GM12878 (cell line): ENCODE measurements around the gene SPC24. TPM values are rescaled to one million over a fixed set of nuclear protein-coding genes. Genes with fewer than 3 reads are reported as not detected.

Source experiments
- ATAC-seq: fragments of 200-7000 bp; cut with Tn5 transposase; 3 replicates; pipeline ENCODE4 v1.9.1; 2020; ENCODE audit warnings: mild to moderate bottlenecking, moderate library complexity
- BruUV-seq: library from RNA; stranded (reverse); fragments of 400-500 nt; replicated peaks from 2 replicates; lab custom pipeline; 2021; lab: Mats Ljungman, UMichigan
- CTCF ChIA-PET: fragments of 300-600 bp; sonication (Branson Sonifier 250); formaldehyde crosslinking; extraction: SDS; loops from one replicate; lab custom pipeline; 2021; ENCODE audit warnings: inconsistent platforms; lab: Yijun Ruan, JAX
- POLR2A ChIA-PET: fragments of 350-600 bp; formaldehyde crosslinking; extraction: SDS; loops from one replicate; lab custom pipeline; 2021; ENCODE audit warnings: inconsistent platforms; lab: Charles Lee
- RAD21 ChIA-PET: fragments of 300-600 bp; sonication (Branson Sonifier 250); formaldehyde crosslinking; loops from one replicate; lab custom pipeline; 2023; ENCODE audit warnings: antibody characterized with exemption; ENCODE audit not compliant: unreplicated experiment; lab: Charles Lee
- SMC1A ChIA-PET: fragments of 300-600 bp; sonication (Branson Sonifier 250); formaldehyde crosslinking; loops from one replicate; lab custom pipeline; 2023; ENCODE audit not compliant: unreplicated experiment, uncharacterized antibody; lab: Charles Lee
- DNase-seq: peaks from one replicate; pipeline ENCODE4 v3.0.0-alpha.2; 2011; ENCODE audit warnings: low read depth, low spot score
- FAIRE-seq: peaks from 3 replicates; lab custom pipeline; 2011; peaks lifted over from hg19 to GRCh38; lab: Jason Lieb, UNC
- H2AFZ ChIP-seq: 2 replicates; pipeline ENCODE4 v1.6.0; 2011; ENCODE audit warnings: low read depth, low read length, control low read depth; ENCODE audit not compliant: control insufficient read depth
- H3K27ac ChIP-seq: 2 replicates; pipeline ENCODE4 v1.5.1; 2011; ENCODE audit warnings: control low read depth; ENCODE audit not compliant: control insufficient read depth, insufficient read depth
- H3K27me3 ChIP-seq, 2 experiments: replicated peaks in 1 of 2; 2 replicates each; pipeline versions ENCODE4 v1.6.0 to v1.6.1; 2011; ENCODE audit warnings: low read length in 1 of 2; ENCODE audit not compliant: control insufficient read depth in 2 of 2, insufficient read depth in 2 of 2
- H3K36me3 ChIP-seq, 2 experiments: 2 replicates each; pipeline ENCODE4 v1.5.1; 2011; ENCODE audit warnings: low read length in 1 of 2; ENCODE audit not compliant: control insufficient read depth in 2 of 2, insufficient read depth in 2 of 2
- H3K4me1 ChIP-seq: 2 replicates; pipeline ENCODE4 v1.6.1; 2011; ENCODE audit warnings: mild to moderate bottlenecking, low read length, moderate library complexity, mixed read lengths; ENCODE audit not compliant: control insufficient read depth, insufficient read depth
- H3K4me2 ChIP-seq: 2 replicates; pipeline ENCODE4 v1.6.0; 2011; ENCODE audit warnings: control low read depth; ENCODE audit not compliant: control insufficient read depth, insufficient read depth
- H3K4me3 ChIP-seq: fragments of 200-600 bp; sonication (generic); 2 replicates; pipeline ENCODE4 v1.5.1; 2016
- H3K79me2 ChIP-seq: 2 replicates; pipeline ENCODE4 v1.6.0; 2011; ENCODE audit warnings: low read length; ENCODE audit not compliant: control insufficient read depth, insufficient read depth
- H3K9ac ChIP-seq: 2 replicates; pipeline ENCODE4 v1.8.0; 2011; ENCODE audit warnings: low read length, control low read depth, mixed read lengths; ENCODE audit not compliant: control insufficient read depth, insufficient read depth
- H3K9me3 ChIP-seq: replicated peaks from 3 replicates; pipeline ENCODE4 v1.5.1; 2011; ENCODE audit warnings: mild to moderate bottlenecking, low read length; ENCODE audit not compliant: control insufficient read depth, insufficient read depth
- H4K20me1 ChIP-seq: 2 replicates; pipeline ENCODE4 v1.6.0; 2011; ENCODE audit not compliant: control insufficient read depth, insufficient read depth
- ETV6 ChIP-seq, 2 experiments: fragments of 450-650 bp in 1 of 2; IDR thresholded peaks in 1 of 2; conservative IDR thresholded peaks in 1 of 2; 2 replicates each; pipeline ENCODE4 v1.6.1; 2014; ENCODE audit warnings: antibody characterized with exemption in 1 of 2, borderline replicate concordance in 1 of 2, low read depth in 1 of 2, mild to moderate bottlenecking in 1 of 2, moderate library complexity in 1 of 2
- JUNB ChIP-seq: IDR thresholded peaks from 2 replicates; pipeline ENCODE4 v1.6.1; 2016; ENCODE audit warnings: antibody characterized with exemption, mild to moderate bottlenecking
- MTA3 ChIP-seq: IDR thresholded peaks from 2 replicates; pipeline ENCODE4 v1.6.1; 2012; ENCODE audit warnings: low read length, inconsistent platforms, borderline replicate concordance
- POU2F2 ChIP-seq: IDR thresholded peaks from 3 replicates; pipeline ENCODE4 v1.6.1; 2011; ENCODE audit warnings: low read depth, mild to moderate bottlenecking, low read length, borderline replicate concordance
- STAT3 ChIP-seq: IDR thresholded peaks from 2 replicates; pipeline ENCODE4 v1.6.1; 2011; ENCODE audit warnings: low read depth, low read length, improper control_type of control experiment
- YY1 ChIP-seq: IDR thresholded peaks from 2 replicates; pipeline ENCODE4 v1.6.1; 2011; ENCODE audit warnings: low read depth, mild to moderate bottlenecking, low read length
- WGBS: methylation state at CpG from one replicate; pipeline ENCODE4 v1.1.6; 2016; ENCODE audit warnings: low lambda C conversion rate; ENCODE audit not compliant: insufficient replicate concordance, insufficient coverage; ENCODE audit errors: missing lambda C conversion rate; 5-methylcytosine and 5-hydroxymethylcytosine counted together
- in situ Hi-C: fragments of 300-500 bp; cut with MboI; formaldehyde crosslinking; loops from 9 replicates; pipeline ENCODE4 v1.14.3; 2018; ENCODE audit warnings: mixed read lengths
- intact Hi-C: fragments of 100-400 bp; cut with micrococcal nuclease; formaldehyde crosslinking; loops from one replicate; pipeline ENCODE4 v1.14.2; 2022; ENCODE audit not compliant: unreplicated experiment
- polyA plus RNA-seq, 11 experiments: library from polyadenylated mRNA; depleted of rRNA in 4 of 11; unstranded in 6 of 11; stranded (reverse) in 5 of 11; fragments of >200 nt; fragmentation: Nextera tagmentation in 4 of 11; fragmentation: Illumina TruSeq in 1 of 11; extraction: Ambion mirVana in 4 of 11; extraction: Trizol in 1 of 11; gene quantifications; 1 replicate in 1 of 11; 2 replicates in 10 of 11; pipeline versions ENCODE4 v1.2.1 to v1.2.3, GENCODE V29; 2011 to 2016; ENCODE audit warnings: inconsistent platforms in 2 of 11, missing spikeins in 2 of 11, low read depth in 1 of 11
- total RNA-seq, 4 experiments: library from RNA; depleted of rRNA in 3 of 4; stranded (reverse); fragments of >200 nt in 3 of 4; fragmentation: Illumina TruSeq in 1 of 4; extraction: Trizol in 1 of 4; gene quantifications; 2 replicates each; pipeline versions ENCODE4 v1.2.1 to v1.2.3, GENCODE V29; 2013 to 2021
- TF ChIP-seq, protein P1 (sequence below): IDR thresholded peaks from 2 replicates; pipeline ENCODE4 v1.6.1; 2011; ENCODE audit warnings: low read depth, mild to moderate bottlenecking, low read length, moderate library complexity, borderline replicate concordance; ENCODE audit errors: extremely low read depth
- TF ChIP-seq, protein P2 (sequence below): fragments of 450-650 bp; IDR thresholded peaks from 2 replicates; pipeline ENCODE4 v1.6.1; 2016; ENCODE audit warnings: mild to moderate bottlenecking
- TF ChIP-seq, protein P3 (sequence below): fragments of 450-650 bp; IDR thresholded peaks from 2 replicates; pipeline ENCODE4 v1.6.1; 2017; ENCODE audit warnings: mild to moderate bottlenecking, low read depth, inconsistent platforms; ENCODE audit not compliant: poor library complexity, severe bottlenecking

The SPC24 gene
- total and polyA plus RNA-seq, 10 of the 15 experiments (the other 5 are each of a cell fraction or from before 2014, with no cell fraction given): 9.4 to 72.6 (median 40.7) TPM

DNA sequence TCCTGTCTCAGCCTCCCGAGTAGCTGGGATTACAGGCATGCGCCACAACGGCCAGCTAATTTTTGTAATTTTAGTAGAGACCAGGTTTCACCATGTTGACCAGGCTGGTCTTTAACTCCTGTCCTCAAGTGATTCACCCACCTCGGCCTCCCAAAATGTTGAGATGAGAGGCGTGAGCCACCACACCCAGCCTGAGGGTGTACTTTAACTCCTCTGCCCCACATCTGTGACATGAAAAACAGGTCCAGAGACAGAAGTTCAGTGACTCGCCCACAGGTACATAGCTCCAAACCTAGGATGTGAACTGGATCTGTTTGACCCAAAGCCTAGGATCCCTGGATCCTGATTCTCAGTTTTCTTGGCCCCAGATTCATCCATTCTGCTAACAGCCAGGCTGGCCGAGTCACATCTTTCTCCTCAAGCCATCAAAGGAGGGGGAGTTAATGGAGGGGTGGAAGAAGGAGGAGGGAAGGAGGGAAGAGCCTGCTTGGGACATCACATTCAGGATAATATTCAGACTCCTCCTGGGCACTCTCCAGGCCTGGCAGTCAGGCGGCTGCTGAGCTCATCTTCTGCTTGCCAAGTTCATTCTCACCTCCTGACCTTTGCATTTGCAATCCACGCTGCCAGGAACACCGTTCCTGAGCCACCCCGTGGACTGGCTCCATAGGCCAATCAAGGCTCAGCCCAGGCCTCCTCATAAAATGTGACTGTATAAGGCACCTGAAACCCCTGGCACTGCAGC is 3.1 kb downstream of the SPC24 start:
- TSS peak; percentile 62 for BruUV-seq
- H3K9ac ChIP-seq: no peak overlapping the region
- no peaks in the 10 kb centered on the region for H3K27me3 ChIP-seq
- SMC1A ChIA-PET: interaction anchor here (0.8 kb wide), 1 partner anchor 189 kb away, joined by 3 read pairs; no protein-coding TSS in a partner anchor
- H3K4me1 ChIP-seq: no peaks in the 10 kb centered on the region; the same call in 1 of the 2 replicates
- H2AFZ ChIP-seq: no peak overlapping the region; the same call in 1 of the 2 replicates
- DNase-seq (no peak), ATAC-seq (no peak), FAIRE-seq (no peak)
- TF ChIP-seq, protein P1, sequence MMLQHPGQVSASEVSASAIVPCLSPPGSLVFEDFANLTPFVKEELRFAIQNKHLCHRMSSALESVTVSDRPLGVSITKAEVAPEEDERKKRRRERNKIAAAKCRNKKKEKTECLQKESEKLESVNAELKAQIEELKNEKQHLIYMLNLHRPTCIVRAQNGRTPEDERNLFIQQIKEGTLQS: no peak
- TF ChIP-seq STAT3 (no peak), ETV6 (conservative IDR thresholded peaks at IDR 0.05 in 1 of 2, IDR thresholded peaks at IDR 0.05 in 1 of 2; ENCODE audit: borderline replicate concordance in 1 of 2, low read depth in 1 of 2) (no peak), POU2F2 (no peak), MTA3 (no peak), JUNB (no peak), YY1 (no peak)
- TF ChIP-seq, protein P2, sequence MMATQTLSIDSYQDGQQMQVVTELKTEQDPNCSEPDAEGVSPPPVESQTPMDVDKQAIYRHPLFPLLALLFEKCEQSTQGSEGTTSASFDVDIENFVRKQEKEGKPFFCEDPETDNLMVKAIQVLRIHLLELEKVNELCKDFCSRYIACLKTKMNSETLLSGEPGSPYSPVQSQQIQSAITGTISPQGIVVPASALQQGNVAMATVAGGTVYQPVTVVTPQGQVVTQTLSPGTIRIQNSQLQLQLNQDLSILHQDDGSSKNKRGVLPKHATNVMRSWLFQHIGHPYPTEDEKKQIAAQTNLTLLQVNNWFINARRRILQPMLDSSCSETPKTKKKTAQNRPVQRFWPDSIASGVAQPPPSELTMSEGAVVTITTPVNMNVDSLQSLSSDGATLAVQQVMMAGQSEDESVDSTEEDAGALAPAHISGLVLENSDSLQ: no peak
- TF ChIP-seq, protein P3, sequence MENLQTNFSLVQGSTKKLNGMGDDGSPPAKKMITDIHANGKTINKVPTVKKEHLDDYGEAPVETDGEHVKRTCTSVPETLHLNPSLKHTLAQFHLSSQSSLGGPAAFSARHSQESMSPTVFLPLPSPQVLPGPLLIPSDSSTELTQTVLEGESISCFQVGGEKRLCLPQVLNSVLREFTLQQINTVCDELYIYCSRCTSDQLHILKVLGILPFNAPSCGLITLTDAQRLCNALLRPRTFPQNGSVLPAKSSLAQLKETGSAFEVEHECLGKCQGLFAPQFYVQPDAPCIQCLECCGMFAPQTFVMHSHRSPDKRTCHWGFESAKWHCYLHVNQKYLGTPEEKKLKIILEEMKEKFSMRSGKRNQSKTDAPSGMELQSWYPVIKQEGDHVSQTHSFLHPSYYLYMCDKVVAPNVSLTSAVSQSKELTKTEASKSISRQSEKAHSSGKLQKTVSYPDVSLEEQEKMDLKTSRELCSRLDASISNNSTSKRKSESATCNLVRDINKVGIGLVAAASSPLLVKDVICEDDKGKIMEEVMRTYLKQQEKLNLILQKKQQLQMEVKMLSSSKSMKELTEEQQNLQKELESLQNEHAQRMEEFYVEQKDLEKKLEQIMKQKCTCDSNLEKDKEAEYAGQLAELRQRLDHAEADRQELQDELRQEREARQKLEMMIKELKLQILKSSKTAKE: no peak
- peaks cover 0 to 1% of the 10 kb centered on the region in 2 experiments; a peak in 1 of 4 replicates for H3K36me3 ChIP-seq
- no peak overlapping the region for H3K27ac ChIP-seq
- H3K9me3 ChIP-seq: no peaks in the 10 kb centered on the region
- CTCF ChIA-PET: no interaction called here
- intact Hi-C loops: no loop called here
- no peaks in the 10 kb centered on the region for H4K20me1 ChIP-seq
- H3K4me2 ChIP-seq: no peak overlapping the region
- H3K4me3 ChIP-seq: no peak overlapping the region
- WGBS: 96% methylated on average over 11 of the region's 11 CpGs
- POLR2A ChIA-PET: no interaction called here
- in situ Hi-C loops: no loop called here
- peaks cover 26% of the 10 kb centered on the region for H3K79me2 ChIP-seq
- RAD21 ChIA-PET: interaction anchor here (0.9 kb wide), 1 partner anchor 15 kb away, joined by 3 read pairs; no protein-coding TSS in a partner anchor
